ENCODE results near the gene ZNF70.
"Not testable (repeated sequence)": the region's sequence is repeated elsewhere in the genome, so short reads cannot be mapped to it uniquely, and the experiment has no call there.

The ZNF70 gene

DNA sequence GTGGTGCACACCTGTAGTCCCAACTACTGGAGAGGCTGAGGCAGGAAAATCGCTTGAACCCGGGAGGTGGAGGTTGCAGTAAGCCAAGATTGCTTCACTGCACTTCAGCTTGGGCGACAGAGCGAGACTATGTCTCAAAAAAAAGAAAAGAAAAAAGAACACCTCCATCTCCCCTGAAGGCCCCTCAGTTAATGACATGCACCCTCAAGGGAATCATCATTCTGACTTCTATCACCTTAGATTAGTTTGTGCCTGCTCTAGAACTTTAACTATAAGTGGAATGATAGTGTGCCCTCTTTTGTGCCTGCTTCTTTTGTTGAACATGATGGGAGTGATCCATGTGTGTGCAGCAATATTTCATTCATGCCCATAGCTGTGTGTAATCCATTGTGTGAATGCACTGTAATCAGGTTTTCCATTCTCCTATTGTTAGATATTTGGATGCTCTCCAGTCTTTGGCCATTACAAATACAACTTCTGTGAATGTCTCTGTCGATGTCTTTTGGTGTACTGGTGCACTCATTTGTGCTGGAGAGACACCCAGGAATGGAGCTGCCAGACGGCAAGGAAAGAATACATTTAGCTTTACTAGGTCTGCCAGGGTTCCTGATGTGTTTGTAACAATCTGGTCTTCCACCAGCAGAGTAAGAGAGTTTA is 4.2 kb upstream of the ZNF70 start:
- no peak for DNase-seq

DNA sequence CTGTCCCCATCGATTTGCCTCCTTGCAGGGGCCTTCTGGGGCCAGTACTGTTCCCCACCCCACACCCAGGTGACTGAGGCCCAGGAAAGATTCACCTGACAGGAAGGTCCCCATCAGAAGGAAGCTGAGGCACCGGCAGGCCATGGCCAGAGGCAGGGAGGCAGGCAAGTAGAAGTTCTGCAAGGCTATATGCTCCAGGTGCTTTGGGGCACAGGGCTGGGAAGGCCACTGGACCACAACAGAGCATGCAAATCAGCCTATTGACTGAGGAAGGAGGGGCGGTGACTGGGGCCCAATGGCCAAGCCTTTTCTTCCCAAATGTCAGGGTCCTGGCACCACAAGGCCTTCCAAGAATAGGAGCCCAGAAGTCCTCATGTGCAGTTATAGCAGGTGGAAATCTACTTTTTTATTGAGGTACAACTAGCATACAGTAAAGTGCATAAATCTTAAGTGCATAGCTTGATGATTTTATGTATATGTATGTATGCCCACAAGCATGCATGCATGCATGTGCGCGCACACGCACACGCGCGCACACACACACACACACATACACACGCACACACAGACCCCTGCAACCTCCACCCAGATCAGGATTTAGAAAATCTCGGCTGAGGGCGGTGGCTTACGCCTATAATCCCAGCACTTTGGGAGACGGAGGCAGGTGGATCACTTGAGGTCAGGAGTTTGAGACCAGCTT is 3.5 kb upstream of the ZNF70 start, which contains the start of gene VPREB3:
VPREB3 (minus strand) TSS at position 206 of the 700 bp plus-strand sequence; CDS start at position 144, 62 bp downstream.
- DNase-seq, result no peak

DNA sequence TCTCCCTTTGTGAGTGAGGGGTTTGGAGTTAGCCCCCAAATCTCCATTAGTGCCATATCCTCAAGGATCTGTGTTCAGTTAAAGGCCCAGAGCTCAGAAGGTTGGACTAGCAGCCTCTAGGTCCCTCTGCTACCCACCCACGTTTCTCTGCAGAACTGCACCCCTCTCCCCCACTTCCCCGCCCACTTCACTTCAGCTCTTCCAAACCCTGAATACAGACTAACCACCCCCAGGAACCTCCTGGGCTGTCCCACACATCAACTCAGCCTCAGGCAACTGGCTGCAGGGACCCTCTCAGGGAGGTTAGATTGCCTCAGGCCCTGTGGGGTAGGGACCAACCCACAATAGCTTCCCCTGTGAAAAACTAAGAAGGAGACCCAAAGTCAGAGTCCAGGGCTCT is 2.5 kb upstream of the ZNF70 start:
- no peak for DNase-seq

DNA sequence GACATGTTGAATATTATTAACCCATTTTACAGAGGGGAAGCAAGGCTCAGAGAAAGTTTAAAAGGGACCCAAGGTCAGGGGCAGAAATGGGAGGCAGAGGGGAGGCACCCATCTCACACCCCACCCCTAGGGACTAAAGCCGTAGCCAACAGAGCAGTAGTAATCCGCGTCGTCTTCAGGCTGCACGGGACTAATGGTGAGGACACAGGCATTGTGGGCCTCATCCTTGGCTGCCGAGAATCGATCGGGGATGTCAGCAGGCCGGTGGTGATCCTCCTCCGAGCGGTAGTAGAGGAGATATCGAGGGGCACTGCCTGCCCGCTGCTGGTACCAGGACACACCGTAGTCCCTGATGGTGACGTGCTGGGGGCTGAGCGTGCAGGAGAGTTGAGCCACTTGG is 1.8 kb upstream of the ZNF70 start:
- DNase-seq, result no peak

DNA sequence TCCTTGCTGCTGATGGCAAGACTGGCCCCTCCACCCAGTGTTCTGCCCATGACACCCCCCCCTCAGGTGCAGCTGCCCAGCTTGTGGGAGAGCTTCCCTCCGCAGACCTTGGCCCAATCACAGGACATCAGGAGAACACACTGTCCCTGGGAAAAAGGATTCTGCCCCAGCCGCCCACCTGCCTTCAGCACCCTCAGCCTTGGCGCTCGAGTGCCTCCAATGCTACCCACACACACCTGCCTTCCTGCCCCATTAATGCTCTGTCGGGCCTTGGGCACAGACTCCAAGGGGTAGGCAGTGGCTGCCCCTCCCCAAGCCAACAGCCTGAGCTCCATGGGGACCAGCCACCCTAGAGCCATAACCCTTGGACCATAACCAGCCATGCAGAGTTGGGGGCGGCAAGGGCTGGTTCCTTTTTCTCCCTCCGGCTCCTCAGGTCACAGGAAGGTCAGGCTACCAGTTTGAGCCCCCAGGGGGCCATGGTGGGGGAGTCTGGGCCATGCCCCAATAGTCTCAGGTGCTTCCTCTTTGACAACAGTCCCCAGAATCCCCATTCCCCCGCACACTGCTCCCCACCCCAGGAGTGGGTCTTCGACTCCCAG is 1.3 kb upstream of the ZNF70 start:
- DNase-seq, result no peak

DNA sequence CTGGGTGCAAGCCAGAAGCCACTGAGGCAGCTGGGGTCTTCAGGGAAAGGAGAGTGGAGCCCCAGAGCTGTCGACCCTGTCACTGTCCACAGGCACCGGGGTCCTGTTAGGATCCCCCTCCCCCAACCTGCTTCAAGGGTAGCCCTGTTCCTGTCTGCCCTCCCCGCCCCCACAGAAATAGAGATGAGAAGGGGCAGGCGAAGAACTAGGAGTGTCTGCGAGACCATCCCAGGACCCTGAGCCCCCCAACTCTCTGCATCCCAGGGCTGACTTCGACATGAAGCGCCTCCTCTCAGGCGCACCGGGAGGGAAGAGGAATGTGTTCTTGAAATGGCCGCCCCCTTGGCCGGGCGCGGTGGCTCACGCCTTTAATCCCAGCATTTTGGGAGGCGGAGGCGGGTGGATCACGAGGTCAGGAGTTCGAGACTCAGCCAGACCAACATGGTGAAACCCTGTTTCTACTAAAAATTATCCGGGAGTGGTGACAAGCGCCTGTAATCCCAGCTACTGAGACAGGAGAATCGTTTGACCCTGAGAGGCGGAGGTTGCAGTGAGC is 607 bp upstream of the ZNF70 start:
- DNase-seq, result no peak

DNA sequence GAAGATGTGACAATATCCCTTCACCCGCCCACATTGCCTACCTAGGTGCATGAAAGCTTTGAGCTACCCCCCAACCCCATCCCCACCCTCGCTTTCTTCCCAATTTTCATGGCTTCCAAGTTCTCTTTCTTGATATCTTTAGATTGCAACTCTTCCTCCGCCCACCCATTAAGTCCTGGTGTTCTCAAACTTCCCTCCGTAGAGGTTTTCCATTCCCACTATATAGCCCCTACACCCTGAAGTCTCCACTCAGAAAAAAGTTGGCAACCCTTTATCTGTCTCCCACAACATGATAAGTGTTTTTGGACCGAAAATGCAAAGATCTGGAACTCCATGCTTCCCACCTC is 572 bp downstream of the ZNF70 start:
- DNase-seq, result no peak

DNA sequence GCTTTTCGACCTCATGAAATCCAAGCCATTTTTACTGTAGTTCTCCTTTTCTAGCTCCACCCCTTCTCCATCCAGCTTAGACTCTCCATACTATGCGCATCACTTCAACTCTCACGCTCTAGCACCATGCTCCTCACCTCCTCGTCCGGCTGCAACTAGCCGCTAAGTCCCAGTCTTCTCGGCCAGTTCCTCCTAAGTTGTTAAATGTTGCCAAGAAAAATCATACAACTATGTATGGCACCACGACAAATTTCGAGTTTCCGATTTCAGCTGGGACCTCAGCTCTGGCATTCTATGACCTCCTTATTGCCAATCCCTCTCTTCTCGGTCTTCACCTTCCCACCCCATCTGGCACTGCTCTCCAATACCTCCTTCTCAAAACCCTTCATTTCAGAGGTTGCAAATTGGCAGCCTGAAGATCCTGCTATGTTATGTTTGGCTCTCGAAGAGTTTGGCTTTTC is 1.0 kb downstream of the ZNF70 start:
- DNase-seq, result no peak

DNA sequence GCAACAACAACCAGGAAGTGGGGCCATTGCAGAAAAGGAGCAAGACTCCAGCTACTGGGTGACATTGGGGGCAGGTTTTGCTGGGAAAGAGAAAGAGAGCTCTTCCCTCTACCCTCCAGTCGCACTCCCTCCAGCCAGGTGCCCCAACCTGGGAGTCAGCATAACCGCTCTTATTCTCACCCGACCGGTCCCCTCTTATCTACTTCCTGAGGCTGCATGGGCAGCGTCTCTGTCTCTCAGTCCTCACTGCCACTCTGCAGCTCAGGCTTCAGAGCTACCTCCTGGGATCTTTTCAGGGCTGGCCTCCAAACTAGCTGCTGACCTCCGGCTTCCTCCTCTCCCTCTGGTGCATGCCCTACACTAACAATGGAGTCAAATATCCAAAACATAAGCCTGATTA is 5.1 kb downstream of the ZNF70 start:
- DNase-seq, result no peak

DNA sequence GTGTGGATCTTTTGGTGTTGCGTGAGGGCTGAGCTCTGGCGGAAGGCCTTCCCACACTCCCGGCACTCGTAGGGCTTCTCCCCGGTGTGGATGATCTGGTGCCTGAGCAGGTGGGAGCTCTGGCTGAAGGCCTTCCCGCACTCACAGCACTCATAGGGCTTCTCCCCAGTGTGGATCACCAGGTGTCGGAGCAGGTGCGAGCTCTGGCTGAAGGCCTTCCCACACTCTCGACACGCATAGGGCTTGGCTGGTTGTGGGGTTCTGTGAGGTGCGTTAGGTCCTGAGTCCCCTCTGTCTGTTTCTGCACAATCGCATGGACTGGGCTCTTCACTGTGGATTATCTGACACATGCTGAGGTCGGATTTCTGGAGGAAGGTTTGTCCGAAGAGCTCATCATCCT is 6.4 kb downstream of the ZNF70 start:
- no peak for DNase-seq

DNA sequence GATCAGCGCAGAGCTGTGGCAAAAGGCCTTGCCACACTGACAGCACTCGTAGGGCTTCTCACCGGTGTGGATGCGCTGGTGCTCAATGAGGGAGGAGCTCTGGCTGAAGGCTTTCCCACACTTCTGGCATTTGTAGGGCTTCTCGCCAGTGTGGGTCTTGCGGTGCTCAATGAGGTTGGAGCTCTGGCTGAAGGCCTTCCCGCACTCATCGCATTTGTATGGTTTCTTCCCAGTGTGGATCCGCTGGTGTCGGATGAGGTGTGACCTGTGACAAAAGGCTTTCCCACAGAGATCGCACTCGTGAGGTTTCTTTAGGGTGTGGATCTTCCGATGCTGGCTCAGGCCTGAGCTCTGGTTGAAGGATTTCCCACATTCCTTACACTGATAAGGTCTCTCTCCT is 6.9 kb downstream of the ZNF70 start:
- DNase-seq, result no peak

DNA sequence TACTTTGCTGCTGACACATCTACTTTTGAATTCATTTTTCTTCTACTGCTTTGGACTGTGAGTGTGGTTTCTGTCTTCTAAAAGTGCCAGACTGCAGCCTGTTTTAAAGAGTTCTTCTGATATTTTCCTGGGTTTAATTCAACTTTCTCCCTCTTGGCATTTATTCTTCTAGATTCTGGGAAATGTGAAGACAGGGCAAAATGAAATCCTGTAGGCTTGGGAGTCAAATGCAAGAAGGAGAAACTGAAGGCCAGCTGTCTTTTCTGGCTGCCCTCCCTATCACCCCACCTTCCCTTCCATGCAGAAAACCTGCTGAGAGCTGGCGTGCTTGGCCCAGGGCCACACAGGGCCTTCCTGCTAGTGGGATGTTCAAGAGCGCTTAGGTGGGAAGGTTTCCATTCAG is 7.6 kb downstream of the ZNF70 start:
- DNase-seq, result no peak

DNA sequence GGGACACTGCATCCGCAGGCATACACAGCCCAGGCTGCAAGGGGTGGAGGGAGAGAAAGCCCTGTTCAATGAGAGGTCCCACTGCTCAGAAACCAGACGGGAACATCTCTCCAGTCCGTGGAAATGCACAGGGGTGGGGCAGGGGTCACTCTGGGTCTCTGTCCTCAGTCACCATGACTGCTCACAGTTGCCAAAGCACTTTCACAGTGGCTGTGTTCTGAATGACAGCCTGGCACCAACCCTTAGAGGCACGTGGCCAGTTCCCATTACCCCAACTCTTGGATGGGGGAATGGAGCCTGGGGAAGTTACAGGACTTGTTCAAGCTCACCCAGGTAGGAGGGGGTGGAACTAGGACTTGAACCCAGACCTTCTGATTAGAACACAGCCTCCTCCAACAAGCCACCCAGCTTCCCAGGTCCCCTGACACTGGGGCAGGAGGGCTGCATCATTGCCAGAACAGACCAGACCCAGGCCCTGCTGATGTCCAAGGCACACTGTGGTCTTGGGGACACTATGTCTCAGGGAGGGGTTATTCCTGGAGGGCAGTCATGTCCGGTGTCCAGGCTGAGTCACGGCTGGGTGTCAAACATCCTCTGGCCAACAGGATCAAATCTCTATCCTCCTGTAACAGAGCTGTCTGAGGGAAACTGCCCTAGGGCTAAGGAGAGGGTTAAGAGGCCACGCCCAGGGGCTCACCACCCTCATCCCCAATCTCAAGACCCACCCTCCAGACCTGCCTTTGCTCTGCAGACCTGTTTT is 8.2 kb downstream of the ZNF70 start:
- no peak for DNase-seq

DNA sequence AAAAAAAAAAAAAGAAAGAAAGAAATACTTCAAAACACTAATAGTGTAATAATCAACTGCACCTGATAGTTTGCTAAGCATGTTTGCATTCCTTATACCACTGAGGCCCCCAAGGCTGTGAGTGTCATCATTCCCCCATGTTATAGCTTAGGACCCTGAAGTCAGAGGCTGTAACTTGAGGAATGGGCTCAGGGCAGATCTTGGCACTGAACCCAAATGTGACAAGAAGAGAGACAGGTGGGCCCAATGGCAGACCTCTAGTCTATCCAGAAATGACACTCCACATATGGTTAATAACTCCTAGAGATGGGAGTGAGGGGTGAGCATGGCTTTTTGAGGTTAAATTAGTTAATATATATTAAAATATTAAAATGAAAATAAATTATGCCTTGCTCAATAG is 13.2 kb downstream of the ZNF70 start:
- no peak for DNase-seq

DNA sequence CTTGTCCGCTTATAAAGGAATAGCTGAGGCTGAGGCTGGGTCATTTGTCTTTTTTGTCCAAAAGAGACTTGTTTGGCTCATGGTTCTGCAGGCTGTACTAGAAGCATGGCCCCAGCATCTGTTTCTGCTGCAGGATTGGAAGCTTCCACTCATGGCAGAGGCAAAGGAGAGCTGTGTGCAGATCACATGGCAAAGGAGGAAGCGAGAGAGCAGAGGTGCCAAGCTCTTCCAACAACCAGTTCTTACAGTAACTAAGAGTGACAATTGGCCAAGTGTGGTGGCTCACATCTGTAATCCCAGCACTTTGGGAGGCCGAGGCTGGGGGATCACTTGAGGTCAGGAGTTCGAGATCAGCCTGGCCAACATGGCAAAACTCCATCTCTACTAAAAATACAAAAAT is 22.8 kb downstream of the ZNF70 start:
- DNase-seq, result not testable (repeated sequence)

DNA sequence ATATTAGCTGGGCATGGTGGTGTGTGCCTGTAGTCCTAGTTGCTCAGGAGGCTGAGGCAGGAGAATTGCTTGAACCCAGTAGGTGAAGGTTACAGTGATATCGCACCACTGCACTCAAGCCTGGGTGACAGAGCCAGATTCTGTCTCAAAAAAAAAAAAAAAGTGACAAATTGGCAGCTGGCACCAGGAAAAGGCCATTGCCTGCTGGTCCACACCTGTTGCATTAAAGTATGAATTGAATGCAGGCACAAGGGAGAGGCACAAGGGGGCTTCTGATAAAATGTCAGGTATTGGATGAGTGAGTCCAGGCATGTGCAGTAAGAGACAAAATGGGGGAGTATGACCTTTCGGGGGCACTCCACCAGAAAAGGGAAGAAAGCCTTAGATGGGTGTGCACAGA is 28.2 kb downstream of the ZNF70 start:
- no peak for DNase-seq

DNA sequence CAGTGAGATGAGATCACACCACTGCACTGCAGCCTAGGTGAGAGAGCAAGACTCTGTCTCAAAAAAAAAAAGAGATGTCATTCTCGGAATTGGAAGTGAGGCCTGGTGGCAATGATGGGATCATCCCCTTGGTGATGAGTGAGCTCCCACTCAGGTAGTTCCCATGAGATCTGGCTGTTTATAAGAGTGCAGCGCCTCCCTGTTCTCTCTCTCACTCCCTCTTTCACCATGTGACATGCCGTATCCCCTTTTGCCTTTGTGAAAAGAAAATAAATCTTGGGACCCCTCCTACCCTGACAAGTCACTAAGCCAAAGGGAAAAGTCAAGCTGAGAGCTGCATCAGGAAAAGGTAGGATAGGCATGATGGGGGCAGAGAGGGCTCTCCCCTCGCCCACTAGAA is 28.8 kb downstream of the ZNF70 start:
- no peak for DNase-seq

DNA sequence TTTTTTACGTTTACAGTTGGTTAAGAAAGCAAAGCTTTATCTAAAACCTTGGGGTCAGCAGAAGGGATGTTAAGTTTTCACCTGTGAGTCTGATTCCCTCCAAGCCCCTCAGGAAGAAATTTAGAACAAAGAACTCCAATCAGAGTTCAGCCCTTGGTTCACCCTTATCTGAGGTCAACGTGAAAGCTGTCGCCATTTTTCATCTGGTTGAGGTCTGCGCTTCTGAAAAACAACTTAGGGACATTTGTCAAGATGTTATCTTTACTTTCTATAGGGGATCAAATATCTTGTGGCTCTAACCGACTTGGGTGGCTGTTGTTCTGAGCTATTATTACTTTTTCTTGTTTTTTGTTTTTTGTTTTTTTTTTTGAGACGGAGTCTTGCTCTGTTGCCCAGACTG is 30.1 kb downstream of the ZNF70 start:
- no peak for DNase-seq

DNA sequence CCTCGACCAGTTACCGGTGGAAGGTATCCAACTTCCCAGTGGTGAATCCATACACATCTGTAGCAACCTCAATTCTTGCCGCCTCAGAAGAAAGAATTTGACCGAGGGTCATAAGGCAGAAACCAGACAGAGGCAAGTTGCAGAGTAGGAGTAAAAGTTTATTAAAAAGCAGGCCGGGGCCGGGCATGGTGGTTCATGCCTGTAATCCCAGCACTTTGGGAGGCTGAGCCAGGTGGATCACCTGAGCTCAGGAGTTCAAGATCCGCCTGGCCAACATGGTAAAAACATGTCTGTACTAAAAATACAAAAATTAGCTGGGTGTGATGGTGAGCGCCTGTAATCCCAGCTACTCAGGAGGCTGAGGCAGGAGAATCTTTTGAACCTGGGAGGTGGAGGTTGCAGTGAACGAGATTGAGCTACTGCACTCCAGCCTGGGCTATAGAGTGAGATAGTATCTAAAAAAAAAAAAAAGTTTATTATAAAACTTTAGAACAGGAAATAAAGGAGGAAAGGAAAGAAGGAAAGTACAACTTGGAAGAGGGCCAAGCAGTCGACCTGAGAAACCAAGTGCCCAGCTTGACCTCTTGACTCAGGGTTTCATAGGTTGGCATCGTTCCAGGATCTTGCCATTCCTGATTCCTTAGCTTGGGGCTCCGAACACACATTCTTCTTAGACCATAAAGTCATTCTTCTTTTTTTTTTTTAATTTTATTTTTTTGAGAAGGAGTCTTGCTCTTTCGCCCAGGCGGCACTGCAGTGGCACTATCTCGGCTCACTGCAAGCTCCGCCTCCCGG is 32.3 kb downstream of the ZNF70 start:
- DNase-seq, result no peak

DNA sequence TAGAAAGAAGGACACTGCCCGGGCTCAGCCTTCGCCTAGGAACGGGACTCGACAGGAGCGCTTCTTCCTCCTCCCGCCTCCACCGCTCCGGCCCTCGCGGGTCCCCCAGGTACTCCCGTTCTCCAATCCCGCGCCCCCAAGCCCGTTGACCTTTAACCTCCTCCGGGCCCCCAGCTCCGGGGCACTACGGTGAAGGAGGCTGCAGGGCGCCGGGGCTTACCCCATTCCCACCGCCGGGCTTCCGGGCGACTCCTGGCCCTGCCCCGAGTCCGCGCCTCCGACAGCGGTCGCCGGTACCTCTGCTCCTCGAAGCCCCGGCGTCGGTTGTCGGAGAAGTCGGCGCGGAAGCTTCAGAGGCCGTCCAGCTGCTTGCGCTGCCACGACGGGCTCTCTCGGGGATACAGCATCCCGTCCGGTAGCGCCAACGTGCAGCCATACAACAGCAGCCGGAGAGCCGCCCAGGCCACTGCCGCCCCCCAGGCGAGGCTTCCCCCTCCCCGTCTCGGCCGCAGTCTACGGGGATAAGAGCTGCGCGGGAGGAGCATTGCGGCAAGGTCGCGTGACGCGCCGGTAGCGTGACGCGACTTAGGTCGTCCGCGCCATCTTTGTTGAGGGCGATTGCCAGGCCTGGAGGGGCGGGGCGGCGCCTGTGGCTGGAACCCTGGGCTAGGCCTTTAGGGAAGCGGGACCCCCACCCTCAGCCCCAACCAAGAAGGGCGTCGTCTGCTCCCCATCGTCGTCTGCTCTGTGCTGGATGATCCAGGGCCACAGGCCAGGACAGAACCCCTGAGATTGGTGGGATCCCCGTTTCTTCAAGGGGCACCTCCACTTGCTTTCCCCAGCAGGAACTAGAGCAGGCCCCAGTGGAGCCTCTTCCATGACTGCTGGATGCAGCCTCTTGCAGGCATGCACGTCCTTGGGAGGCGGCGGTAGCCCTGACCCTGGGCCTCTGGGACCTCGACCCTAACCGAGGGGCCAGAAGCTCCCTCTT is 33.8 kb downstream of the ZNF70 start:
- DNase-seq, result peak; percentile 42

DNA sequence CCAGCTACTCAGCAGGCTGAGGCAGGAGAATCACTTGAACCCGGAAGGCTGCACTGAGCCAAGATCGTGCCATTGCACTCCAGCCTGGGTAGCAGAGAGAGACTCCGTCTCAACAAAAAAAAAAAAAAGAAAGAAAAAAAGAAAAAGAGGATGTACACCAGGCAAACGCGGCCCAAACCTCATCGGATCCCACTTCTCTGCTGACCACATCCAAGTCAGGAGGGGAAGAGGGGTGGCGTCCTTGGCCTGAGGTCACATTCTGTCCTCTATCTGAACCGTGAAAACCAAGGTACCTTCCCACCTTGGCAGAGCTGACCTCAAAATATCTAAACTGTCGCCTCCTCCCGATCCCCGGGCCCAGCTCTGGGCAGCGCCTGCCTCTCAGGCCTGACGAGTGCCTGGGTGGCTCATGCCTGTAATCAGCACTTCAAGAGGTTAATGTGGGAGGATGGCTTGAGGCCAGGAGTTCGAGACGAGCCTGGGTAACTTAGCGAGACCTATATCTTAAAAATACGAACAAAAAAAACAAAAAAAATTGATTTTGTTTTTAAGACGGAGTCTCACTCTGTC is 35.0 kb downstream of the ZNF70 start:
- DNase-seq, result no peak
